ENCODE results near the gene TNFRSF13B. TPM values are rescaled to one million over a fixed set of nuclear protein-coding genes. Genes with fewer than 3 reads are reported as not detected.

TNFRSF13B gene
- total and polyA plus RNA-seq, 2 donors (not counting 1 experiment from before 2014, with no cell fraction given), result not detected

DNA sequence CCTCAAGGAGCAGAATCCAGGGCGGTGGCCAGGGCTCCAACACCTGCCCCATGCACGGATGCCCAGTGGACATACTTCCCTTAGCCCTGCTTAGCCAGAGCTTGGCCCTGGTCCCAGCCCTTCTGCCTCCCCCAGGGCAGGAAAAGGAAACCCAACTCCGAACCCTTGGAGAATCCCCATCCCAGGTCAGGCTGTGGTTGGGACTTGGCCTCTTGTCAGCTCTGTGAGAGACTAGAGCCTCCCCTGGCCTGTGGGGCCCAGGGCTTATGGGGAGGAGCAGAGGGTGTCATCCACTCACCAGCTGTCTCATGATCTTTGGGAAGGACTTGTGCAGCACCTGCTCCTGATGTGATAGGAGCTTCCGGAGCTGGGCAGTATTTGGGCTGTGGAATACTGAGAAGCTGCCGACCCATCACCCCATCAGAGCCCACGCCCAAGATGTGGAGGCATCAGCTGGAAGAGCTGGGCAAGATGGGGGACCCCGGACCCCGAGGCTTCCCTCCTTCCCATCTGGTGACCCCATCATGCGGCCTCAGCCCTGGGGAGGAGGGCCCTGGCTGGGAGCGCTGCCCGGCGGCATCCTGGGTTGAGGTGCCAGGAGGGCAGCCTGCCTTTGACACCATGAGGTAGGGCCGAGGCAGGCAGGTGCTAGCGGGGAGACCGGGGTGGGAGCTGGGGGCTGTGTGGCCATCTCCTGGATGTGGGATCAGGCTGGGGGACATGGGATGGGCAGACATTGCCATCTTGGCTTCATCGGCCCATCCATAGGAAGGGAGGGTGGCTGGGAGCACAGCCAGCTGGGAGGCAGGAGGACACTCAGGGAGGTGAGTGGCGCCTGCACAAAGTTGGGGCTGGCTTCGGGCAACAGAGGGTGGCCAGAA lies 45.1 kb downstream of the TNFRSF13B start:
- no peak overlapping the region for H3K4me2 ChIP-seq (ENCODE audit: extremely low read depth, insufficient read depth, low read length)
- no peak for TF ChIP-seq CTCF (conservative IDR thresholded peaks at IDR 0.05 in 1 of 2, IDR thresholded peaks at IDR 0.05 in 1 of 2; ENCODE audit: low read depth in 1 of 2, low read length in 2 of 2)
- TF ChIP-seq EZH2 (IDR thresholded peaks at IDR 0.05; ENCODE audit: low read length, missing control alignments), result no peak
- no peak overlapping the region for H3K4me3 ChIP-seq (replicated peaks in 1 of 4; ENCODE audit: control extremely low read depth in 1 of 4, insufficient read depth in 1 of 4, low read depth in 3 of 4, low read length in 4 of 4)
- H3K9me3 ChIP-seq (ENCODE audit: control insufficient read depth, insufficient read depth, low read depth, low read length), result no peaks in the 10 kb centered on the region
- H3K4me1 ChIP-seq (ENCODE audit: control insufficient read depth, extremely low read depth, insufficient read depth, low read length), result no peaks in the 10 kb centered on the region
- H3K27ac ChIP-seq (ENCODE audit: insufficient read depth, low read length), result no peak overlapping the region
- no peaks in the 10 kb centered on the region for H3K27me3 ChIP-seq (ENCODE audit: control insufficient read depth, insufficient read depth, low read length)
- no peak overlapping the region for H3K9ac ChIP-seq (ENCODE audit: insufficient read depth, low read length)
- DNase-seq (ENCODE audit: low read depth in 2 of 2), result no peak
- H3K36me3 ChIP-seq (ENCODE audit: control insufficient read depth, insufficient read depth, low read length), result no peaks in the 10 kb centered on the region
- H4K20me1 ChIP-seq (ENCODE audit: control insufficient read depth, extremely low read depth, insufficient read depth, low read length), result no peaks in the 10 kb centered on the region
- H3K79me2 ChIP-seq (ENCODE audit: control insufficient read depth, insufficient read depth, low read length), result no peaks in the 10 kb centered on the region
- no peak overlapping the region for H2AFZ ChIP-seq (ENCODE audit: low read length)

DNA sequence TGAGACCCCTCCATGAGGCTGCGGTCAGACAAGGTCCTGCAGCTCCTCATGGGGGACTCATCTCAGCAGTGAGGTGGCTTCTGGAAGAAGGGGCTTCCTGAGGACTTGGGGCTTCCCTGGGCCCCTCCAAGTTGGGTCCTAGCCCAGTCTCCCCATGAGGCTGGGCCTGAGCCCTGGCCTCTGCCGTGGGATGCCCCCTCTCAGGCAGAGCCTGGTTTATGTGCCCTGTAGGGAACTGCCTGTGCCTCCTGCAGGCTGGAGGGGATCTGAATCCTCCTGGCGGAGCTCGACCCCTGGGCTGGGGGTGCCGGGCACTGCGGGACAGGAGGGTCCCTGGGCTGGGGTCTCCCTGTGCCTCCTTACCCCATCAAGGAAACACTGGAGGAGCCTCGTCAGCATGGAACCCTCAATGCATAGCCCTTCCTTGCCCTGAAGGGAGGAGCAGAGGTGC lies 45.8 kb downstream of the TNFRSF13B start:
- Histone ChIP-seq H2AFZ (ENCODE audit: low read length) (no peak overlapping the region), H3K4me3 (replicated peaks in 1 of 4; ENCODE audit: control extremely low read depth in 1 of 4, insufficient read depth in 1 of 4, low read depth in 3 of 4, low read length in 4 of 4) (no peak overlapping the region), H3K79me2 (ENCODE audit: control insufficient read depth, insufficient read depth, low read length) (no peaks in the 10 kb centered on the region), H3K36me3 (ENCODE audit: control insufficient read depth, insufficient read depth, low read length) (no peaks in the 10 kb centered on the region), H3K9me3 (ENCODE audit: control insufficient read depth, insufficient read depth, low read depth, low read length) (no peaks in the 10 kb centered on the region), H3K4me1 (ENCODE audit: control insufficient read depth, extremely low read depth, insufficient read depth, low read length) (no peaks in the 10 kb centered on the region), H3K4me2 (ENCODE audit: extremely low read depth, insufficient read depth, low read length) (no peak overlapping the region), H3K9ac (ENCODE audit: insufficient read depth, low read length) (no peak overlapping the region), H3K27ac (ENCODE audit: insufficient read depth, low read length) (no peak overlapping the region), H4K20me1 (ENCODE audit: control insufficient read depth, extremely low read depth, insufficient read depth, low read length) (no peaks in the 10 kb centered on the region), H3K27me3 (ENCODE audit: control insufficient read depth, insufficient read depth, low read length) (no peaks in the 10 kb centered on the region)
- DNase-seq (ENCODE audit: low read depth in 2 of 2), result no peak
- no peak for TF ChIP-seq CTCF (conservative IDR thresholded peaks at IDR 0.05 in 1 of 2, IDR thresholded peaks at IDR 0.05 in 1 of 2; ENCODE audit: low read depth in 1 of 2, low read length in 2 of 2)
- TF ChIP-seq EZH2 (IDR thresholded peaks at IDR 0.05; ENCODE audit: low read length, missing control alignments), result no peak

- Histone ChIP-seq H3K4me3 (replicated peaks in 1 of 4; ENCODE audit: control extremely low read depth in 1 of 4, insufficient read depth in 1 of 4, low read depth in 3 of 4, low read length in 4 of 4) (no peak overlapping the region), H3K9ac (ENCODE audit: insufficient read depth, low read length) (no peak overlapping the region), H3K9me3 (ENCODE audit: control insufficient read depth, insufficient read depth, low read depth, low read length) (no peaks in the 10 kb centered on the region), H3K27ac (ENCODE audit: insufficient read depth, low read length) (no peak overlapping the region), H3K4me1 (ENCODE audit: control insufficient read depth, extremely low read depth, insufficient read depth, low read length) (no peaks in the 10 kb centered on the region), H3K27me3 (ENCODE audit: control insufficient read depth, insufficient read depth, low read length) (no peaks in the 10 kb centered on the region), H2AFZ (ENCODE audit: low read length) (no peak overlapping the region), H3K36me3 (ENCODE audit: control insufficient read depth, insufficient read depth, low read length) (no peaks in the 10 kb centered on the region), H3K79me2 (ENCODE audit: control insufficient read depth, insufficient read depth, low read length) (no peaks in the 10 kb centered on the region), H4K20me1 (ENCODE audit: control insufficient read depth, extremely low read depth, insufficient read depth, low read length) (no peaks in the 10 kb centered on the region), H3K4me2 (ENCODE audit: extremely low read depth, insufficient read depth, low read length) (no peak overlapping the region)
- TF ChIP-seq CTCF (conservative IDR thresholded peaks at IDR 0.05 in 1 of 2, IDR thresholded peaks at IDR 0.05 in 1 of 2; ENCODE audit: low read depth in 1 of 2, low read length in 2 of 2) (no peak), EZH2 (IDR thresholded peaks at IDR 0.05; ENCODE audit: low read length, missing control alignments) (no peak)
- DNase-seq (ENCODE audit: low read depth in 2 of 2), result no peak
Observed at GRCh38 chr17:16925461-16926060, 46.4 kb downstream of the TNFRSF13B start.
